K562 (cell line): ENCODE data around the gene CDKL4. TPM values are rescaled to one million over a fixed set of nuclear protein-coding genes. Genes with fewer than 3 reads are reported as not detected.

Source experiments
- CC2D1A ChIP-seq: fragments of 450-650 bp; IDR thresholded peaks from 2 replicates; pipeline ENCODE4 v1.6.1; 2017; ENCODE audit warnings: mild to moderate bottlenecking
- FOSL1 ChIP-seq: fragments of 200-800 bp; sonication (Bioruptor generic); conservative IDR thresholded peaks from 2 replicates; pipeline ENCODE4 v1.6.1; 2016; ENCODE audit warnings: missing genetic modification characterization, missing compliant biosample characterization
- MAFG ChIP-seq: fragments of 450-650 bp; conservative IDR thresholded peaks from 2 replicates; pipeline ENCODE4 v1.6.1; 2016; ENCODE audit warnings: missing genetic modification characterization, missing compliant biosample characterization
- NFIX ChIP-seq: fragments of 250-450 bp; sonication (Bioruptor Pico); IDR thresholded peaks from 2 replicates; pipeline ENCODE4 v1.4.0; 2020; ENCODE audit warnings: low read depth, mild to moderate bottlenecking, moderate library complexity
- SMAD3 ChIP-seq: fragments of 450-650 bp; formaldehyde crosslinking; conservative IDR thresholded peaks from 2 replicates; pipeline ENCODE4 v1.4.0; 2020; ENCODE audit warnings: mild to moderate bottlenecking
- SMARCE1 ChIP-seq: fragments of 450-650 bp; IDR thresholded peaks from 2 replicates; pipeline ENCODE4 v1.7.1; 2016; ENCODE audit warnings: mild to moderate bottlenecking
- SMC3 ChIP-seq: conservative IDR thresholded peaks from 2 replicates; pipeline ENCODE4 v1.6.1; 2011; ENCODE audit warnings: low read depth, low read length, improper control_type of control experiment; ENCODE audit not compliant: insufficient read depth
- ZNF239 ChIP-seq: fragments of 250-450 bp; sonication (Bioruptor Pico); IDR thresholded peaks from 2 replicates; pipeline ENCODE4 v1.4.0; 2020; ENCODE audit warnings: mild to moderate bottlenecking
- polyA plus RNA-seq, 8 experiments: library from polyadenylated mRNA; depleted of rRNA in 4 of 8; stranded (reverse) in 5 of 8; unstranded in 3 of 8; fragments of >200 nt; fragmentation: Nextera tagmentation in 2 of 8; fragmentation: Illumina TruSeq in 1 of 8; extraction: Ambion mirVana in 2 of 8; extraction: Trizol in 1 of 8; gene quantifications; 2 replicates each; pipeline versions ENCODE4 v1.2.1 to v1.2.3, GENCODE V29; 2011 to 2014; ENCODE audit warnings: inconsistent platforms in 1 of 8, missing spikeins in 1 of 8
- total RNA-seq, 7 experiments: library from RNA; depleted of rRNA in 6 of 7; stranded (reverse); fragments of >200 nt in 6 of 7; fragmentation: Illumina TruSeq in 2 of 7; extraction: Trizol in 2 of 7; gene quantifications; 2 replicates each; pipeline versions ENCODE4 v1.2.1 to v1.2.3, GENCODE V29; 2011 to 2021; ENCODE audit warnings: low replicate concordance in 1 of 7
- TF ChIP-seq, protein P1 (sequence below): fragments of 450-650 bp; IDR thresholded peaks from 2 replicates; pipeline ENCODE4 v1.6.1; 2016
- TF ChIP-seq, protein P2 (sequence below), 2 experiments: fragments of 150-350 bp in 1 of 2; IDR thresholded peaks; 2 replicates each; pipeline ENCODE4 v1.6.1; 2012 to 2016; ENCODE audit warnings: low read depth in 2 of 2, low read length in 2 of 2, mild to moderate bottlenecking in 1 of 2, moderate library complexity in 1 of 2
- TF ChIP-seq, protein P3 (sequence below): fragments of 250-450 bp; sonication (Bioruptor Pico); IDR thresholded peaks from 2 replicates; pipeline ENCODE4 v1.8.0; 2021; ENCODE audit warnings: mild to moderate bottlenecking, moderate library complexity
- TF ChIP-seq, protein P4 (sequence below): fragments of 250-450 bp; sonication (Bioruptor Pico); IDR thresholded peaks from 2 replicates; pipeline ENCODE4 v1.4.0; 2020; ENCODE audit warnings: mild to moderate bottlenecking, moderate library complexity, borderline replicate concordance
- TF ChIP-seq, protein P5 (sequence below): sonication (generic); formaldehyde crosslinking; IDR thresholded peaks from 2 replicates; pipeline ENCODE4 v1.5.0; 2020; ENCODE audit warnings: missing genetic modification reagents

CDKL4 gene
- total and polyA plus RNA-seq, 9 of the 15 experiments (the other 6 are each of a cell fraction or from before 2014, with no cell fraction given), result not detected

DNA sequence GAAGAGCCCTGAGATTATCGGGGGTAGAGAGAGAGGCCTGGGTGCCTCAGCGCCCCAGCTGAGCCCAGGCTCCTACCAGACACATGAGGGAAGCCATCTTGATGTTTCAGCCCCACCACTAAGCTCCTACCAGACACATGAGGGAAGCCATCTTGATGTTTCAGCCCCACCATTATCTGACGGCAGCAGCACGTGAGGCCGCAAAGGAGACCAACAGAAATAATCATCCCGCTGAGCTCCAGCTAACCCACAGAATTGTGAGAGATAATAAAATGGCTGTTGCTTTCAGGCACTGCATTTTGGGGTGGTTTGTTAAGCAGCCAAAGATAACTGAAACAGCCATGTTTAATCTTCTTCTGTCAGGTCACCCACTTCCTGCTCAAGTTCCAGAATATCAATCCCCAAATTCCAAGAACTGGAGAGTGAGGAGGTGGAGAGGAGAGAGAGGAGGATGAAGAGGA is 93.6 kb downstream of the CDKL4 start (continued):
- TF ChIP-seq CC2D1A (no peak), NFIX (peak; percentile 15; the same call in 1 of the 2 replicates), MAFG (tag) (peak; percentile 26; the same call in 1 of the 2 replicates), SMARCE1 (peak; percentile 41; the same call in 1 of the 2 replicates), SMC3 (no peak), FOSL1 (0 out of 2 replicates have a peak, but pooled peaks have one; percentile 23), ZNF239 (CRISPR knock-in tag) (peak; percentile 91), SMAD3 (CRISPR knock-in tag) (peak; percentile 98)
- TF ChIP-seq, protein P1, sequence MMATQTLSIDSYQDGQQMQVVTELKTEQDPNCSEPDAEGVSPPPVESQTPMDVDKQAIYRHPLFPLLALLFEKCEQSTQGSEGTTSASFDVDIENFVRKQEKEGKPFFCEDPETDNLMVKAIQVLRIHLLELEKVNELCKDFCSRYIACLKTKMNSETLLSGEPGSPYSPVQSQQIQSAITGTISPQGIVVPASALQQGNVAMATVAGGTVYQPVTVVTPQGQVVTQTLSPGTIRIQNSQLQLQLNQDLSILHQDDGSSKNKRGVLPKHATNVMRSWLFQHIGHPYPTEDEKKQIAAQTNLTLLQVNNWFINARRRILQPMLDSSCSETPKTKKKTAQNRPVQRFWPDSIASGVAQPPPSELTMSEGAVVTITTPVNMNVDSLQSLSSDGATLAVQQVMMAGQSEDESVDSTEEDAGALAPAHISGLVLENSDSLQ, result peak; percentile 10; the same call in 1 of the 2 replicates
- TF ChIP-seq, protein P2, sequence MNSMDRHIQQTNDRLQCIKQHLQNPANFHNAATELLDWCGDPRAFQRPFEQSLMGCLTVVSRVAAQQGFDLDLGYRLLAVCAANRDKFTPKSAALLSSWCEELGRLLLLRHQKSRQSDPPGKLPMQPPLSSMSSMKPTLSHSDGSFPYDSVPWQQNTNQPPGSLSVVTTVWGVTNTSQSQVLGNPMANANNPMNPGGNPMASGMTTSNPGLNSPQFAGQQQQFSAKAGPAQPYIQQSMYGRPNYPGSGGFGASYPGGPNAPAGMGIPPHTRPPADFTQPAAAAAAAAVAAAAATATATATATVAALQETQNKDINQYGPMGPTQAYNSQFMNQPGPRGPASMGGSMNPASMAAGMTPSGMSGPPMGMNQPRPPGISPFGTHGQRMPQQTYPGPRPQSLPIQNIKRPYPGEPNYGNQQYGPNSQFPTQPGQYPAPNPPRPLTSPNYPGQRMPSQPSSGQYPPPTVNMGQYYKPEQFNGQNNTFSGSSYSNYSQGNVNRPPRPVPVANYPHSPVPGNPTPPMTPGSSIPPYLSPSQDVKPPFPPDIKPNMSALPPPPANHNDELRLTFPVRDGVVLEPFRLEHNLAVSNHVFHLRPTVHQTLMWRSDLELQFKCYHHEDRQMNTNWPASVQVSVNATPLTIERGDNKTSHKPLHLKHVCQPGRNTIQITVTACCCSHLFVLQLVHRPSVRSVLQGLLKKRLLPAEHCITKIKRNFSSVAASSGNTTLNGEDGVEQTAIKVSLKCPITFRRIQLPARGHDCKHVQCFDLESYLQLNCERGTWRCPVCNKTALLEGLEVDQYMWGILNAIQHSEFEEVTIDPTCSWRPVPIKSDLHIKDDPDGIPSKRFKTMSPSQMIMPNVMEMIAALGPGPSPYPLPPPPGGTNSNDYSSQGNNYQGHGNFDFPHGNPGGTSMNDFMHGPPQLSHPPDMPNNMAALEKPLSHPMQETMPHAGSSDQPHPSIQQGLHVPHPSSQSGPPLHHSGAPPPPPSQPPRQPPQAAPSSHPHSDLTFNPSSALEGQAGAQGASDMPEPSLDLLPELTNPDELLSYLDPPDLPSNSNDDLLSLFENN (IDR thresholded peaks at IDR 0.05; ENCODE audit: low read depth in 2 of 2, low read length in 2 of 2), result 0 out of 4 replicates have a peak, but pooled peaks of 1 of the 2 experiments have one; percentile 40
- TF ChIP-seq, protein P3, sequence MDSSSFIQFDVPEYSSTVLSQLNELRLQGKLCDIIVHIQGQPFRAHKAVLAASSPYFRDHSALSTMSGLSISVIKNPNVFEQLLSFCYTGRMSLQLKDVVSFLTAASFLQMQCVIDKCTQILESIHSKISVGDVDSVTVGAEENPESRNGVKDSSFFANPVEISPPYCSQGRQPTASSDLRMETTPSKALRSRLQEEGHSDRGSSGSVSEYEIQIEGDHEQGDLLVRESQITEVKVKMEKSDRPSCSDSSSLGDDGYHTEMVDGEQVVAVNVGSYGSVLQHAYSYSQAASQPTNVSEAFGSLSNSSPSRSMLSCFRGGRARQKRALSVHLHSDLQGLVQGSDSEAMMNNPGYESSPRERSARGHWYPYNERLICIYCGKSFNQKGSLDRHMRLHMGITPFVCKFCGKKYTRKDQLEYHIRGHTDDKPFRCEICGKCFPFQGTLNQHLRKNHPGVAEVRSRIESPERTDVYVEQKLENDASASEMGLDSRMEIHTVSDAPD (CRISPR knock-in tag), result peak; percentile 88; the same call in 1 of the 2 replicates
- TF ChIP-seq, protein P4, sequence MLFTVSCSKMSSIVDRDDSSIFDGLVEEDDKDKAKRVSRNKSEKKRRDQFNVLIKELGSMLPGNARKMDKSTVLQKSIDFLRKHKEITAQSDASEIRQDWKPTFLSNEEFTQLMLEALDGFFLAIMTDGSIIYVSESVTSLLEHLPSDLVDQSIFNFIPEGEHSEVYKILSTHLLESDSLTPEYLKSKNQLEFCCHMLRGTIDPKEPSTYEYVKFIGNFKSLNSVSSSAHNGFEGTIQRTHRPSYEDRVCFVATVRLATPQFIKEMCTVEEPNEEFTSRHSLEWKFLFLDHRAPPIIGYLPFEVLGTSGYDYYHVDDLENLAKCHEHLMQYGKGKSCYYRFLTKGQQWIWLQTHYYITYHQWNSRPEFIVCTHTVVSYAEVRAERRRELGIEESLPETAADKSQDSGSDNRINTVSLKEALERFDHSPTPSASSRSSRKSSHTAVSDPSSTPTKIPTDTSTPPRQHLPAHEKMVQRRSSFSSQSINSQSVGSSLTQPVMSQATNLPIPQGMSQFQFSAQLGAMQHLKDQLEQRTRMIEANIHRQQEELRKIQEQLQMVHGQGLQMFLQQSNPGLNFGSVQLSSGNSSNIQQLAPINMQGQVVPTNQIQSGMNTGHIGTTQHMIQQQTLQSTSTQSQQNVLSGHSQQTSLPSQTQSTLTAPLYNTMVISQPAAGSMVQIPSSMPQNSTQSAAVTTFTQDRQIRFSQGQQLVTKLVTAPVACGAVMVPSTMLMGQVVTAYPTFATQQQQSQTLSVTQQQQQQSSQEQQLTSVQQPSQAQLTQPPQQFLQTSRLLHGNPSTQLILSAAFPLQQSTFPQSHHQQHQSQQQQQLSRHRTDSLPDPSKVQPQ (CRISPR knock-in tag), result peak; percentile 83
- TF ChIP-seq, protein P5, sequence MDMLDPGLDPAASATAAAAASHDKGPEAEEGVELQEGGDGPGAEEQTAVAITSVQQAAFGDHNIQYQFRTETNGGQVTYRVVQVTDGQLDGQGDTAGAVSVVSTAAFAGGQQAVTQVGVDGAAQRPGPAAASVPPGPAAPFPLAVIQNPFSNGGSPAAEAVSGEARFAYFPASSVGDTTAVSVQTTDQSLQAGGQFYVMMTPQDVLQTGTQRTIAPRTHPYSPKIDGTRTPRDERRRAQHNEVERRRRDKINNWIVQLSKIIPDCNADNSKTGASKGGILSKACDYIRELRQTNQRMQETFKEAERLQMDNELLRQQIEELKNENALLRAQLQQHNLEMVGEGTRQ (CRISPR knock-in tag), result peak; percentile 57
